GM12873 (cell line): Measurements from ENCODE around the gene KIF18B.

Source experiments
- TF ChIP-seq, protein P1 (sequence below): IDR thresholded peaks from 2 replicates; pipeline ENCODE4 v1.5.1; 2012; ENCODE audit warnings: low read depth, mild to moderate bottlenecking, moderate library complexity, low read length, control low read depth; ENCODE audit not compliant: insufficient read depth; ENCODE audit errors: missing control alignments

KIF18B gene

DNA sequence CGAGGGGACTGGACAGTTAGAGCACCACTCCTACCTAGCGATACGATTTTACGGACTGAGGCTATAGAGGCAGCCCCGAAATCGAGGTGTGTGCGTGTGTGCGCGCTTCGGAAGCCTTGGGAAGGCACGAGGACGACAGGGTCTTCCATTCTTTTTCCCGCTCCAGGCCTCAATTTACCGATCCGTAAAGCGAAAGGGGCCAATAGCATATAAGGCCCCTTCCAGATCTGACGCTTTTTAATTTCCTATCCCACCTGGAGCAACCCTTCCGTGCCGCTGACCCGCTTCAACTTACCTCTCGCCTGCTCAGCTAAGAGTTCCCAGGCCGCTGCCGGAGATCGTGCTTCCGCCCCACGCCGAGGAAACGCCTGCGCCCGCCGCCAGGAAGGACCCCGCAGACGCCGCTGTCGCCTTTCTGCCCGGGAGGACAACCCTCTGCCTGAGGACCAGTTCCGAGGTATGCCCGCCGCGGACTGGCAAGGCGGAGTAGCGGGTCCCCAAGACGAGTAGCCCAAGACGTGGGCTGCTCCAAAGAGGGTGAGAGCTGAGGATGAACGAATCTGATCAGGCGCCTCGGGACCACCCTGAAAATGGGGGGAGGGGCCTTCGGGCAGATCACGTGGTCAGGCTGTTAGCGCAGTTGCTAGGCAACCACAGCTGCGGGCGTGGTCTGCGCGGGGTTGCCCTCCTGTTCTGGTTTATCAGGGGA lies 48.3 kb downstream of the KIF18B start, which contains the start of gene EFTUD2:
Gene EFTUD2, minus strand, starts transcription at position 372 of the 709 bp plus-strand sequence. CDS start 4,924 bp downstream, outside the sequence.
- TF ChIP-seq, protein P1, sequence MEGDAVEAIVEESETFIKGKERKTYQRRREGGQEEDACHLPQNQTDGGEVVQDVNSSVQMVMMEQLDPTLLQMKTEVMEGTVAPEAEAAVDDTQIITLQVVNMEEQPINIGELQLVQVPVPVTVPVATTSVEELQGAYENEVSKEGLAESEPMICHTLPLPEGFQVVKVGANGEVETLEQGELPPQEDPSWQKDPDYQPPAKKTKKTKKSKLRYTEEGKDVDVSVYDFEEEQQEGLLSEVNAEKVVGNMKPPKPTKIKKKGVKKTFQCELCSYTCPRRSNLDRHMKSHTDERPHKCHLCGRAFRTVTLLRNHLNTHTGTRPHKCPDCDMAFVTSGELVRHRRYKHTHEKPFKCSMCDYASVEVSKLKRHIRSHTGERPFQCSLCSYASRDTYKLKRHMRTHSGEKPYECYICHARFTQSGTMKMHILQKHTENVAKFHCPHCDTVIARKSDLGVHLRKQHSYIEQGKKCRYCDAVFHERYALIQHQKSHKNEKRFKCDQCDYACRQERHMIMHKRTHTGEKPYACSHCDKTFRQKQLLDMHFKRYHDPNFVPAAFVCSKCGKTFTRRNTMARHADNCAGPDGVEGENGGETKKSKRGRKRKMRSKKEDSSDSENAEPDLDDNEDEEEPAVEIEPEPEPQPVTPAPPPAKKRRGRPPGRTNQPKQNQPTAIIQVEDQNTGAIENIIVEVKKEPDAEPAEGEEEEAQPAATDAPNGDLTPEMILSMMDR: no peak

DNA sequence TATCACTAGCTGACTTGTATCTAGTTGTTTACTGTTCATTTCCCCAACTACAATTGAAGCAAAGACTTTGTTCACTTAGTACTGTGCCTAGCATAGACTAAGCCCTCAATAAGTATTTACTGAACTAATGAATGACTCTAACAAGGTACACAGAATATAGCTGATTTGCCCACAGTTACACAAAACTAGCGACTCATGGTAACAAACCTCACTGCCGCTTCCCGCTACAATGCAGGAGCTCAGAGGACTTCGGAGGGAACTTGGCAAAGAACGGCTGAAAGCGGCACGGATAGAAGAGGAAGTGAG lies 48.9 kb downstream of the KIF18B start:
- TF ChIP-seq, protein P1: no peak

DNA sequence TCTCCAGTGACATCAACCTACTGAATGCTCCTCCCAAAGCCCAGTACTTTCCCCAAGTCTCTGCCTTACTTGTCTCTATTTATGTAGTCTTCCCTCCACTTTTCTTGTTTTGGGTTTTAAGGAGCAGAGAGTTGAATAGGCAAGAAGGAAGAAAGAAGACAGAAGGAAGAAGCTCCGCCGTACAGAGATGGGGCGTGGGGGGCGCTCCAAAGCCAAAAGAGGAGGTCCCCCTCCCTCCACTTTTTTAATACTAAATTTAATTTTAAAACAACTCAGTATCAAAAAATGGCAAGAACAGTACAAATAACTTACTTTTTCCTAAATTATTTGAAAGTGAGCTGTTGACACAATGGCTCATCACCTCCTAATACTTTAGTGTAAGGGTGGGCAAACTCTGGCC lies 52.9 kb downstream of the KIF18B start:
- TF ChIP-seq, protein P1: peak; percentile 16

DNA sequence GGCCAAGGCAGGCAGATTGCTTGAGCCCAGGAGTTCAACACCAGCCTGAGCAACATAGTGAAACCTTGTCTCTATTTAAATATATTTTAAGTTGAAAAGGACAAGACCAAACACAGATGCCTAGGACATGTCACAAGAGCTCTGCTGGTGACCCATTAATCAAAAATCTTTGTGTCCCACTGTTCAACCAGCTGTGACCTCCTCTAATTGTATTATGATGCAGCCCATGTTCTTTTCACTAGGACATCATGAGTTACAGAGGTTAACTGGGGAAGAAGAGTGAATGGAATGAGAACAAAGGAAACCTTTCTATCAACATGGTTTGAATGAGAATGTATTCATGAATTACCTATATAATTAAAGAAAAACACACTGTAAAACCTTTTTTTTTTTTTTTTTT lies 55.3 kb downstream of the KIF18B start:
- TF ChIP-seq, protein P1: no peak

DNA sequence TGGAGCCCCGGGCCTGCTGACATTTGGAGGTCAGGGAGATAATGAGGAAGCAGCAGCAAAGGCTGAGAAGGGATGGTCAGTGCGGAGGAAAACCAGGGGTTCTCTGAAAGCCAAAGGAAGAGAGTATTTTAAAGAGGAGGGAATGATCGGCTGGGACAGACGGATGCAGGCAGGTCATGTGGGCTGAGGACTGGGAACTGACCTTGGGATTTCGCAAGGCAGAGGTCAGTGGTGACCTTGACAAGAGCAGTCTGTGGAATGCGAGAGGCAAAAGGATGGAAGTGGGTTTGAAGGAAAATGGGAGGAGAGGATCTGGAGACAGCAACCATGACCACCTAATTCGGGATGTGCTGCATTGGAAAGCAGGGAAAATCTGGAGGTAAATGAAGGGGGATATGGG lies 58.6 kb downstream of the KIF18B start:
- TF ChIP-seq, protein P1: no peak

DNA sequence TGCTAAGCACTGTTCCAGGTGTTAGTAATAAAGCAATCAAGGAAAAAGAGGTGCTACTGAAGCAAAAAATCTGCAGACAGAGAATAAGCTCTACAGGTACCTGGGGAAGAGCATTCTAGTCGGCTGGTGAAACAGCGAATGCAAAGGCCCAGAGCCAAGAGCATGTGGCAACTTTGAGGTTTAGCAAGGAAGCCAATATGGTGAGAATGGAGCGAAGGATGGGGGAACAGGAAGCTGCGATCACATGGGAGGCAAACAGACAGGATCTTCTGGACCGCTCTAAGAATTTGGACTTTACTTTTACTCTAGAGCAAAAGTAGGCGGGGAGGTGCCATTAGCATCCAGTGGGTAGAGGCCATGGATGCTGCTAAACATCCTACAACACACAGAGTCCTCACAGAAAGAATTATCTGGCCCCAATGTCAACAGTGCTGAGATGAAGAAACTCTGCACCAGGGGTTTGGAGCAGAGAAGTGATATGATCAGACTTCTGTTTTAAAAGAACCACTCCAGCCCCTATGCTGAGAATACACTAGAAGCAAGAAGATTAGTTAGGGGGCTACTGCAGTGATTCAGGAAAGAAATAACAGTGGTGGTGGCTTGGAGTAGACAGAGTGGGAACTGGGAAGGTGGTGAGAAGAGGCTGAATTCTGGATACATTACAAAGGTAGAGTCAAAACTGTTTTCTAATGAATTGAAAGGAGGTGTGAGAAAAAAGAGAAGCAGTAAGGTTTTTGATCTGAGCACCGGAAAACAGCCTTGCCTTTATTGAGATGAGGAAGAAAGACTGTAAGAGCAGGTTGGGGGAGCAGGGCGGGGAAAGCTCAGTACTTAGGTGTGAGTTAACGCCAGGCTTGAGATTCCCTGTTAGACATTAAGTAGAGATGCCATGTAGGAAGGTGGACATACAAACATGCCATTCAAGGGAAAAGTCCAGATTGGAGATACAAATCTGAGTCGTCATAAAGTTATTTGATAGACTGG lies 59.3 kb downstream of the KIF18B start:
- TF ChIP-seq, protein P1: no peak

DNA sequence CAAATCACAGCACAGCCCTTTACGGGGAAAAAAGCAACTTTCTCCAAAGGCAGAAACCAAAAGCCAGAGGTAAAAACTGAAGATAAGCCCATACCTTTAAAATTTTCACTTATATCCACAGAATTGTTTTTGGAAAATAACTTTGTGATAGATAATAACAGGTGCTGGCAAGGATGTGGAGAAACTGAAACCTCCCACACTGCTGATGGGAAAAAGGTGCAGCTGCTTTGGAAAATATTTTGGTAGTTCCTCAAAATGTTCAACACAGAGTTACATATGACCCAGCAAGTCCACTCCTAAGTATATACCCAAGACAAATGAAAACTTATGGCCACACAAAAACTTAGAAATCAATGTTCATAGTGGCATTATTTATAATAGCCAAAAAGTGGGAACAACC lies 60.6 kb downstream of the KIF18B start:
- TF ChIP-seq, protein P1: no peak
